GM12874 (cell line): ENCODE results near the gene SAMD1.

ENCODE experiments used
- TF ChIP-seq, protein P1 (sequence below): IDR thresholded peaks from 2 replicates; pipeline ENCODE4 v1.5.1; 2011; ENCODE audit warnings: low read depth, mild to moderate bottlenecking, control low read depth, low read length, moderate library complexity; ENCODE audit not compliant: insufficient read depth

The SAMD1 gene

DNA sequence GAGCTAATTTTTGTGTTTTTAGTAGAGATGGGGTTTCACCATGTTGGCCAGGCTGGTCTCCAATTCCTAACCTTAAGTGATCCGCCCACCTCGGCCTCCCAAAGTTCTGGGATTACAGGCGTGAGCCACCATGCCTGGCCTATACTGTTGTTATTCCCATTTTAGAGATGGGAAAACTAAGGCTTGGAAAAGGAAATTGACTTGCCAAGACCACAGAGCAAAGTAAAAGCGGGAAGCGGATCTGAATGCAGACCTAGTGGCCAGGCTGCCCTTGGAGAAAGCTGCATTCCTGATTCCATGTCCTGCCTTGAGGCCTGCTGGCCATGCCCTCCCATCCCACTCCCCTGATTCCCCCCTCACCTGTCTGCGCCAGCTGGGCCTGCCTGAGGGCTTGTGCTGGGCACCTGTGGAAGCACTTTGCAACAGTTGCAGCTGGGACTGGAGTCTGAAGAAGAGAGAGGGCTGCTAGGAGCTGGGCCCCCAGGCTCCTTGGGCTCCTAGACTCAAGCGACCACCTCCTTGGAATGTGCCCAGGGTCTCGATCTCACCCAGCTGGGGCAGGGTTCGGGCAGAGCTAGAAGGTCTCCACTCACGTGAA is 34.4 kb downstream of the SAMD1 start:
- TF ChIP-seq, protein P1, sequence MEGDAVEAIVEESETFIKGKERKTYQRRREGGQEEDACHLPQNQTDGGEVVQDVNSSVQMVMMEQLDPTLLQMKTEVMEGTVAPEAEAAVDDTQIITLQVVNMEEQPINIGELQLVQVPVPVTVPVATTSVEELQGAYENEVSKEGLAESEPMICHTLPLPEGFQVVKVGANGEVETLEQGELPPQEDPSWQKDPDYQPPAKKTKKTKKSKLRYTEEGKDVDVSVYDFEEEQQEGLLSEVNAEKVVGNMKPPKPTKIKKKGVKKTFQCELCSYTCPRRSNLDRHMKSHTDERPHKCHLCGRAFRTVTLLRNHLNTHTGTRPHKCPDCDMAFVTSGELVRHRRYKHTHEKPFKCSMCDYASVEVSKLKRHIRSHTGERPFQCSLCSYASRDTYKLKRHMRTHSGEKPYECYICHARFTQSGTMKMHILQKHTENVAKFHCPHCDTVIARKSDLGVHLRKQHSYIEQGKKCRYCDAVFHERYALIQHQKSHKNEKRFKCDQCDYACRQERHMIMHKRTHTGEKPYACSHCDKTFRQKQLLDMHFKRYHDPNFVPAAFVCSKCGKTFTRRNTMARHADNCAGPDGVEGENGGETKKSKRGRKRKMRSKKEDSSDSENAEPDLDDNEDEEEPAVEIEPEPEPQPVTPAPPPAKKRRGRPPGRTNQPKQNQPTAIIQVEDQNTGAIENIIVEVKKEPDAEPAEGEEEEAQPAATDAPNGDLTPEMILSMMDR: no peak

GRCh38 chr19:14055396-14055795 is 35.2 kb downstream of the SAMD1 start:
- TF ChIP-seq, protein P1: no peak

DNA sequence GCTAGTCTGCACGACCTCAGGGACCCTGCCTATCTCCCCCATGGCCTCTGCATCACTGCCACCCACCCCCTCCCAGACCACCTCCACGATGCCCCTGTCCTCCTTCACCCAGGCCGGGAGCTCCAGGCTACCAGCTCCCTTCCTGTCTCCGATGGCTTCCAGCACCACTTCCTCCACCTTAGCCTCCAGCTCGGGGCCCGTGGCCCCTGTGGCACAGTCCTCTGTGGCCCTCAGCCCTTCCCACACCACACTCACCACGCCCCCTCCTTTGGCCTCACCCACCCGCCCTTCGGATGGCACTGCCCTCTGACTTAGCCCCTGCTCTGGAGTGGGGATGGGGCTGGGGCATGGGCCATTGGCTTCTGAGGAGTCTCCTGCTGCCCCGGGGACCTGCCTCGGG is 35.8 kb downstream of the SAMD1 start:
- TF ChIP-seq, protein P1: no peak

DNA sequence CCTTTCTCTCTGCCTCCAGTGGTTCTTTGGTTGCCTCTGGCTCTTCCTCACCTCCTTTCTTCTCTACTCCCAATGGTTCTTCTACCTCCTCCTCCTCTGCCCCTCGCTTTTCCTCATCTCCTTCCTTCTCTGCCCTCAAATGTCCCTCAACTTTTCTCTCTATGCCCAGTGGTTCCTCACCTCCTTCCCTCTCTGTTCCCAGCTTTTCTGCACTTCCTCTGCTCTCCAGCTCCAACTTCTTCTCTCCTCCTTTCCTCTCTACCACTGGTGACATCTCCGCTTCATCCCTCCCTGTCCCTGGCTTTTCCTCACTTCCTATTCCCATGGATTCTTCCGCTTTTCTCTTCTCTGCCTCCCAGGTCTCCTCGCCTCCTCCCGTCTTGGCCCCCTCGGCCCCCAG is 36.5 kb downstream of the SAMD1 start:
- TF ChIP-seq, protein P1: no peak

DNA sequence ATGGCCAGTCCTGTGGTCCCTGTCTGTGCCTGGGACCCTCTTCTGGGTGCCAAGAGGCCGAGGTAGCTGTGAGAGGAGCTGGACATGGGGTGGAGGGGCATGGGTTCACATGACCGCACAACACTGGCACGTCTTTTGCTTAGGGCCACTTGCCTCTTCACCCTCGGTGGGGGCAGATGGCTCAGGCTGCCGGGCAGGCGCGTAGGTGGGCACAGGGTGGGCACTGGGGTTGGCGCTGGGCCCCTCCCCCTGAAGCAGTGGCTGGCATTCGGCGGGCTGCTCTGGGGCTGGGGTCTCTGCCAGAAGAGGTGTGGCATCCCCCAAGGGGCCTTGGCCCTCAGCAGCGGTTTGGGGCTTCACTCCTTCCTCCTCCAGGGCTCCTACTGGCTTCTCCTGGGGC is 37.1 kb downstream of the SAMD1 start:
- TF ChIP-seq, protein P1: no peak

DNA sequence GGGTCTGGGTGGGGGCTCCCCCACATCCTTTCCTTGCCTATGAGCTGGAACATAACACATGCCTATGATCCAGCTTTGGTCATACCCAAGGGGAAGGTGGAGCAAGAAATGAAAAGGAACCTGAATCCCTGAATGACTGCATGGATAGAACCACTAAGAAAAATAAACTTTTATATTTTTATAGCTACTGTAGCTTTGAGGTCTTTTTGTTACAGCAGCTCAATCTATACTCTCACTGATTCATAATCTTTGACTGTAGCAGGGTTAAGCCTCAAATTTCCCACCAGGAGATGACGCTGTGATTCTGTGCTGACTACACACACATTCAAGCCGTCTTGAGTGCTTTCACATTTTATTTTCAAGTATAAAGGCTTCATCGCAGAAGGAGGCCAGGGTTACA is 37.5 kb downstream of the SAMD1 start:
- TF ChIP-seq, protein P1: no peak

GRCh38 chr19:14052470-14052869 is 38.1 kb downstream of the SAMD1 start:
- TF ChIP-seq, protein P1: no peak
